Thyroid gland (tissue), 4 donors: ENCODE measurements around the gene LRPPRC. TPM values are rescaled to one million over a fixed set of nuclear protein-coding genes. Genes with fewer than 3 reads are reported as not detected.

ENCODE experiments used
- DNase-seq, 2 donors: peaks; one replicate each; pipeline ENCODE4 v3.0.0-alpha.2; 2019
- H3K27ac ChIP-seq, 3 donors: fragments of 200-600 bp; sonication (generic); 1 replicate in 2 of 3; 2 replicates in 1 of 3; pipeline ENCODE4 v1.5.1; 2016 to 2019; ENCODE audit warnings: mild to moderate bottlenecking in 1 of 3, moderate library complexity in 1 of 3
- H3K27me3 ChIP-seq: fragments of 200-600 bp; sonication (generic); one replicate; pipeline ENCODE4 v1.5.1; 2019
- H3K36me3 ChIP-seq, 2 donors: fragments of 200-600 bp; sonication (generic); one replicate each; pipeline ENCODE4 v1.5.1; 2016 to 2019
- H3K4me1 ChIP-seq, 2 donors: fragments of 200-600 bp; sonication (generic); one replicate each; pipeline ENCODE4 v1.5.1; 2017 to 2019
- H3K4me3 ChIP-seq, 3 donors: fragments of 200-600 bp; sonication (generic); replicated peaks in 1 of 3; 1 replicate in 2 of 3; 2 replicates in 1 of 3; pipeline ENCODE4 v1.5.1; 2016; ENCODE audit warnings: mild to moderate bottlenecking in 1 of 3
- H3K9me3 ChIP-seq: fragments of 200-600 bp; sonication (generic); one replicate; pipeline ENCODE4 v1.5.1; 2017
- CTCF ChIP-seq, 6 experiments: fragments of 200-600 bp in 3 of 6; fragments of 450-650 bp in 3 of 6; sonication (generic) in 3 of 6; IDR thresholded peaks; one replicate each; pipeline ENCODE4 v1.5.1; 2016 to 2019; ENCODE audit warnings: antibody characterized with exemption in 6 of 6, mild to moderate bottlenecking in 2 of 6, inconsistent platforms in 1 of 6, moderate library complexity in 1 of 6
- POLR2A ChIP-seq, 2 donors: fragments of 450-650 bp; IDR thresholded peaks; one replicate each; pipeline ENCODE4 v1.6.1; 2017; ENCODE audit warnings: antibody characterized with exemption in 2 of 2, mild to moderate bottlenecking in 2 of 2, moderate library complexity in 1 of 2
- WGBS, 2 donors: methylation state at CpG; one replicate each; pipeline ENCODE4 v1.1.5; 2017; 5-methylcytosine and 5-hydroxymethylcytosine counted together
- intact Hi-C: fragments of 100-400 bp; cut with DNase I; formaldehyde crosslinking; loops from one replicate; pipeline ENCODE4 v1.15.1; 2023
- total RNA-seq, 4 donors: library from RNA; depleted of rRNA; stranded (reverse); fragments of >200 nt; gene quantifications; one replicate each; pipeline ENCODE4 v1.2.3, GENCODE V29; 2016

Gene LRPPRC
- total RNA-seq, 4 donors from 2014 or later: 47.5 to 79.3 (median 54.9) TPM

GRCh38 chr2:43939695-43940256, 56.0 kb downstream of the LRPPRC start:
- intact Hi-C loops: no loop called here
- Histone ChIP-seq H3K36me3 (peaks cover 6 to 7% of the 10 kb centered on the region in 2 donors), H3K4me1 (no peaks in the 10 kb centered on the region), H3K9me3 (no peaks in the 10 kb centered on the region), H3K4me3 (no peak overlapping the region), H3K27me3 (no peaks in the 10 kb centered on the region), H3K27ac (no peak overlapping the region)
- WGBS, 2 donors: 82 to 83% methylated on average over 6 of the region's 6 CpGs
- no peak for TF ChIP-seq CTCF (IDR thresholded peaks at IDR 0.05)
- no peak for TF ChIP-seq POLR2A (IDR thresholded peaks at IDR 0.05)
- no peak for DNase-seq

GRCh38 chr2:43937269-43937820, 58.4 kb downstream of the LRPPRC start:
- no peak for DNase-seq
- Histone ChIP-seq H3K27ac (no peak overlapping the region), H3K9me3 (no peaks in the 10 kb centered on the region), H3K4me3 (no peak overlapping the region), H3K27me3 (no peaks in the 10 kb centered on the region), H3K4me1 (no peaks in the 10 kb centered on the region), H3K36me3 (peaks cover 0 to 8% of the 10 kb centered on the region in 2 donors)
- TF ChIP-seq POLR2A (IDR thresholded peaks at IDR 0.05): no peak
- TF ChIP-seq CTCF (IDR thresholded peaks at IDR 0.05): no peak
- intact Hi-C loops: no loop called here
- 80 to 86% methylated on average over 3 of the region's 3 CpGs for WGBS, 2 donors

- intact Hi-C loops: no loop called here
- Histone ChIP-seq H3K9me3 (no peaks in the 10 kb centered on the region), H3K4me1 (no peaks in the 10 kb centered on the region), H3K4me3 (no peak overlapping the region), H3K27me3 (no peaks in the 10 kb centered on the region), H3K27ac (no peak overlapping the region), H3K36me3 (peaks cover 0 to 10% of the 10 kb centered on the region in 2 donors)
- WGBS, 2 donors: 95 to 96% methylated on average over 4 of the region's 4 CpGs
- DNase-seq: no peak
- TF ChIP-seq CTCF (IDR thresholded peaks at IDR 0.05) (no peak), POLR2A (IDR thresholded peaks at IDR 0.05) (no peak)
Measured at GRCh38 chr2:43934567-43934966, 61.2 kb downstream of the LRPPRC start.

GRCh38 chr2:43931293-43931692, 64.5 kb downstream of the LRPPRC start:
- intact Hi-C loops: no loop called here
- WGBS, 2 donors: 96 to 98% methylated on average over 3 of the region's 3 CpGs
- H3K36me3 ChIP-seq: peaks cover 0 to 10% of the 10 kb centered on the region in 2 donors
- no peak for DNase-seq
- no peak overlapping the region for H3K27ac ChIP-seq
- H3K9me3 ChIP-seq: no peaks in the 10 kb centered on the region
- no peak overlapping the region for H3K4me3 ChIP-seq
- H3K4me1 ChIP-seq: no peaks in the 10 kb centered on the region
- no peaks in the 10 kb centered on the region for H3K27me3 ChIP-seq
- no peak for TF ChIP-seq POLR2A (IDR thresholded peaks at IDR 0.05)
- TF ChIP-seq CTCF (IDR thresholded peaks at IDR 0.05): no peak

- Histone ChIP-seq H3K9me3 (no peaks in the 10 kb centered on the region), H3K36me3 (peaks cover 5 to 9% of the 10 kb centered on the region in 2 donors), H3K4me3 (no peak overlapping the region), H3K4me1 (no peaks in the 10 kb centered on the region), H3K27me3 (no peaks in the 10 kb centered on the region), H3K27ac (no peak overlapping the region)
- no peak for DNase-seq
- WGBS, 2 donors: 90 to 97% methylated on average over 4 of the region's 4 CpGs
- intact Hi-C loops: no loop called here
- no peak for TF ChIP-seq POLR2A (IDR thresholded peaks at IDR 0.05)
- TF ChIP-seq CTCF (IDR thresholded peaks at IDR 0.05): no peak
Measured at GRCh38 chr2:43927442-43927841, 68.3 kb downstream of the LRPPRC start.
